ENCODE results near the gene RNPEPL1. TPM values are rescaled to one million over a fixed set of nuclear protein-coding genes. Genes with fewer than 3 reads are reported as not detected.

Gene RNPEPL1
- total and polyA plus RNA-seq, 2 experiments from 2014 or later = 46.3 to 57.2 TPM

DNA sequence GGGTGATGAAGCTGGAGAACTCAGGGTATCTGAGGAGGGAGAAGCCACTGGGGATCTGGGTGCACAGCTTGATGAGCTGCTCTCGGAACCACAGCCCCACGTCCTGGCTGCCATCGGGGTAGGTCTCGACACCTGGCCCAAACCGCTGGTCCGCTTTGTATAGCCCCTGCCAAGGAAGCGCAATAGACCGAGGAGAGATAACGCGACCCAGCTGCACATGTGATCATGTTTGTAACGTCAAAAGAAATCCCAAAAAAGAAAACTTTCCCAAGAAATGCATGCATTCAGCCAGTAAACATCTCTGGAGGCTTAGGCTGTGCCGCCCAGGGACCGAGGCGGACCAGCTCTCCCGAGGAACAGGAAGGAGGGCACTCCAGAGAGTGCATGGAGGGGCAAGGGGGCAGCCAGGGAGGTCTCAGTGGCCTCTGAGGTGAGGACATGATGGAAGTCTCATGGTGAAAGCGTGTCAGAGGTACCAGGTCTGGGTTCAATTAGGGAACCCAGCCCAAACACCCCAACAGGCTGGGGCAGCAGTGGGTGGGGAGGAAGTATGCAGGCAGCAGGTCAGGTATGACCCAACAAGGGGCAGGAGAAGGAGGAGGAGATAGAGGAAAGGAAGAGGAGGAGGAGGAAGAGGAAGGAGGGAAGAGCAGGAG lies 38.8 kb upstream of the RNPEPL1 start:
- H3K27me3 ChIP-seq = no peaks in the 10 kb centered on the region
- no peaks in the 10 kb centered on the region for H3K79me2 ChIP-seq
- no peaks in the 10 kb centered on the region for H3K36me3 ChIP-seq (replicated peaks; ENCODE audit: insufficient read depth, low read depth)
- no peak for DNase-seq (ENCODE audit: low spot score)
- TF ChIP-seq, protein P1, sequence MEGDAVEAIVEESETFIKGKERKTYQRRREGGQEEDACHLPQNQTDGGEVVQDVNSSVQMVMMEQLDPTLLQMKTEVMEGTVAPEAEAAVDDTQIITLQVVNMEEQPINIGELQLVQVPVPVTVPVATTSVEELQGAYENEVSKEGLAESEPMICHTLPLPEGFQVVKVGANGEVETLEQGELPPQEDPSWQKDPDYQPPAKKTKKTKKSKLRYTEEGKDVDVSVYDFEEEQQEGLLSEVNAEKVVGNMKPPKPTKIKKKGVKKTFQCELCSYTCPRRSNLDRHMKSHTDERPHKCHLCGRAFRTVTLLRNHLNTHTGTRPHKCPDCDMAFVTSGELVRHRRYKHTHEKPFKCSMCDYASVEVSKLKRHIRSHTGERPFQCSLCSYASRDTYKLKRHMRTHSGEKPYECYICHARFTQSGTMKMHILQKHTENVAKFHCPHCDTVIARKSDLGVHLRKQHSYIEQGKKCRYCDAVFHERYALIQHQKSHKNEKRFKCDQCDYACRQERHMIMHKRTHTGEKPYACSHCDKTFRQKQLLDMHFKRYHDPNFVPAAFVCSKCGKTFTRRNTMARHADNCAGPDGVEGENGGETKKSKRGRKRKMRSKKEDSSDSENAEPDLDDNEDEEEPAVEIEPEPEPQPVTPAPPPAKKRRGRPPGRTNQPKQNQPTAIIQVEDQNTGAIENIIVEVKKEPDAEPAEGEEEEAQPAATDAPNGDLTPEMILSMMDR (IDR thresholded peaks at IDR 0.05; ENCODE audit: poor library complexity) = no peak
- no peak for TF ChIP-seq EZH2 (IDR thresholded peaks at IDR 0.05; ENCODE audit: borderline replicate concordance)
- TF ChIP-seq EZH2phosphoT487 (IDR thresholded peaks at IDR 0.05; ENCODE audit: low read depth, severe bottlenecking, unreplicated experiment) = no peak
- H3K4me2 ChIP-seq = no peak overlapping the region
- no peaks in the 10 kb centered on the region for H3K4me1 ChIP-seq (ENCODE audit: insufficient read depth)
- H4K20me1 ChIP-seq (ENCODE audit: insufficient read depth, poor library complexity, severe bottlenecking) = no peaks in the 10 kb centered on the region
- no peak overlapping the region for H3K27ac ChIP-seq
- 98% methylated on average over 16 of the region's 16 CpGs for WGBS (ENCODE audit: low lambda C conversion rate, missing lambda C conversion rate)
- H2AFZ ChIP-seq = no peak overlapping the region
- H3K9me2 ChIP-seq (replicated peaks; ENCODE audit: insufficient read depth) = no peaks in the 10 kb centered on the region
- peaks cover 19% of the 10 kb centered on the region for H3K9me3 ChIP-seq (ENCODE audit: low read depth)
- no peak overlapping the region for H3K4me3 ChIP-seq

DNA sequence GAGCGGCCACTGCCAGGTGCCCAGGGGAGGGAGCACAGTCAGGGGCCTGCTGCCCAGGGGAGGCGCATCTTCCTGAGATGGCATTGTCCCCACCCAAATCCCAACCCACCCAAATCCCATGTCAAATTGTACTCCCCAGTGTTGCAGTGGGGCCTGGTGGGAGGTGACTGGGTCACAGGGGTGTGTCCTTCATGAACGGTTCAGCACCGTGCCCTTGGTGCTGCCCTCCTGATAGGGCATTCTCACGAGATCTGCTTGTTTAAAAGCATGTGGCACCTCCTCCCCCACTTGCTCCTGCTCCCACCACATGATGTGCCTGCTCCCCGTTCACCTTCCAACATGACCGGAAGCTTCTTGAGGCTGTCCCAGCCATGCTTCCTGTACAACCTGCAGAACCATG lies 38.1 kb upstream of the RNPEPL1 start:
- Histone ChIP-seq H3K79me2 (no peaks in the 10 kb centered on the region), H3K4me3 (no peak overlapping the region), H3K4me1 (ENCODE audit: insufficient read depth) (no peaks in the 10 kb centered on the region), H3K36me3 (replicated peaks; ENCODE audit: insufficient read depth, low read depth) (no peaks in the 10 kb centered on the region), H4K20me1 (ENCODE audit: insufficient read depth, poor library complexity, severe bottlenecking) (no peaks in the 10 kb centered on the region), H3K27ac (no peak overlapping the region), H3K9me2 (replicated peaks; ENCODE audit: insufficient read depth) (no peaks in the 10 kb centered on the region), H3K27me3 (no peaks in the 10 kb centered on the region), H3K9me3 (ENCODE audit: low read depth) (peaks cover 15% of the 10 kb centered on the region), H3K4me2 (no peak overlapping the region), H2AFZ (no peak overlapping the region)
- no peak for TF ChIP-seq EZH2phosphoT487 (IDR thresholded peaks at IDR 0.05; ENCODE audit: low read depth, severe bottlenecking, unreplicated experiment)
- TF ChIP-seq EZH2 (IDR thresholded peaks at IDR 0.05; ENCODE audit: borderline replicate concordance) = no peak
- TF ChIP-seq, protein P1 (IDR thresholded peaks at IDR 0.05; ENCODE audit: poor library complexity) = no peak
- DNase-seq (ENCODE audit: low spot score) = no peak
- WGBS (ENCODE audit: low lambda C conversion rate, missing lambda C conversion rate) = 83% methylated on average over 7 of the region's 7 CpGs

DNA sequence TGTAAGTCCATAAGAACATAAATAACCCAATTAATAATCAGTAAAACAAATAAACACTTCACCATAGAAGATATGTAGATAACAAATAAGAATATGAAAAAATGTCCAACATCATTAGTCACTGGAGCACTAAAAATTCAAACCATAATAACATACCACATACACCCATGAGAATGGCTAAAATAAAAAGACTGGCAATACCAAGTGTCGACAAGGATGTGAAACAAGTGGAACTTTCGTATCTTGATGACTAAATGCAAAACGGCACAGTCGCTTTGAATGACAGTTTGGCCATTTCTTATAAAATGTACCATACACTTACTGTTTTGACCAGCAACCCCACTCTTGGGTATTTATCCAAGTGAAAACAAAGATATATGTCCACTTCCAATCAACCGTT lies 37.2 kb upstream of the RNPEPL1 start:
- H3K27me3 ChIP-seq = no peaks in the 10 kb centered on the region
- peaks cover 14% of the 10 kb centered on the region for H3K9me3 ChIP-seq (ENCODE audit: low read depth)
- peaks cover 4% of the 10 kb centered on the region for H3K4me1 ChIP-seq (ENCODE audit: insufficient read depth)
- no peak overlapping the region for H3K4me3 ChIP-seq
- no peaks in the 10 kb centered on the region for H3K36me3 ChIP-seq (replicated peaks; ENCODE audit: insufficient read depth, low read depth)
- 98% methylated on average over 5 of the region's 5 CpGs for WGBS (ENCODE audit: low lambda C conversion rate, missing lambda C conversion rate)
- H4K20me1 ChIP-seq (ENCODE audit: insufficient read depth, poor library complexity, severe bottlenecking) = no peaks in the 10 kb centered on the region
- H3K9me2 ChIP-seq (replicated peaks; ENCODE audit: insufficient read depth) = no peaks in the 10 kb centered on the region
- TF ChIP-seq EZH2phosphoT487 (IDR thresholded peaks at IDR 0.05; ENCODE audit: low read depth, severe bottlenecking, unreplicated experiment) (no peak), EZH2 (IDR thresholded peaks at IDR 0.05; ENCODE audit: borderline replicate concordance) (no peak)
- TF ChIP-seq, protein P1 (IDR thresholded peaks at IDR 0.05; ENCODE audit: poor library complexity) = no peak
- no peaks in the 10 kb centered on the region for H3K79me2 ChIP-seq
- no peak overlapping the region for H3K27ac ChIP-seq
- no peak overlapping the region for H3K4me2 ChIP-seq
- H2AFZ ChIP-seq = no peak overlapping the region
- DNase-seq (ENCODE audit: low spot score) = no peak

Measured in hepatocyte (in vitro differentiated cells).